HCT116 (cell line): Measurements from ENCODE around the gene PRKAG3. TPM values are rescaled to one million over a fixed set of nuclear protein-coding genes. Genes with fewer than 3 reads are reported as not detected.

Source experiments
- ATAC-seq: fragments of 200-7000 bp; cut with Tn5 transposase; 2 replicates; pipeline ENCODE4 v1.9.1; 2020; ENCODE audit warnings: mild to moderate bottlenecking, moderate library complexity
- BruUV-seq: library from RNA; stranded (reverse); fragments of 400-500 nt; replicated peaks from 2 replicates; lab custom pipeline; 2021; lab: Mats Ljungman, UMichigan
- CTCF ChIA-PET: fragments of 300-600 bp; sonication (Branson Sonifier 250); formaldehyde crosslinking; loops from one replicate; lab custom pipeline; 2021; ENCODE audit warnings: antibody characterized with exemption; lab: Charles Lee
- POLR2A ChIA-PET: fragments of 300-600, 350-600 bp; sonication (Branson Sonifier 250); formaldehyde crosslinking; loops from one replicate; lab custom pipeline; 2021; ENCODE audit warnings: antibody characterized with exemption; lab: Charles Lee
- RAD21 ChIA-PET, 2 experiments: fragments of 300-600 bp; sonication (Branson Sonifier 250); formaldehyde crosslinking; loops; one replicate each; lab custom pipeline; 2023; ENCODE audit warnings: low total read pairs in 2 of 2; ENCODE audit not compliant: uncharacterized antibody in 2 of 2, unreplicated experiment in 2 of 2, low non-redundant PET in 1 of 2; lab: Charles Lee
- DNase-seq: peaks from one replicate; pipeline ENCODE4 v3.0.0-alpha.2; 2010; ENCODE audit warnings: low read depth, low spot score
- H2AFZ ChIP-seq: fragments of 200-600 bp; shearing (Covaris generic), sonication (generic); 2 replicates; pipeline ENCODE4 v1.6.1; 2017; ENCODE audit warnings: low read depth, mixed run types, mixed read lengths, antibody characterized with exemption, low read length; ENCODE audit not compliant: poor library complexity, severe bottlenecking
- H3K27ac ChIP-seq: 2 replicates; pipeline ENCODE4 v1.5.1; 2012; ENCODE audit warnings: low read depth, low read length
- H3K27me3 ChIP-seq: fragments of 200-600 bp; sonication (generic); 2 replicates; pipeline ENCODE4 v1.6.1; 2016; ENCODE audit warnings: mixed run types, low read length, mixed read lengths; ENCODE audit not compliant: insufficient read depth
- H3K36me3 ChIP-seq, 2 experiments: fragments of 200-500 bp in 1 of 2; fragments of 200-600 bp in 1 of 2; sonication (Bioruptor generic) in 1 of 2; sonication (generic) in 1 of 2; 2 replicates each; pipeline versions ENCODE4 v1.5.1 to v1.6.1; 2014 to 2016; ENCODE audit warnings: low read length in 2 of 2, inconsistent platforms in 1 of 2, mixed read lengths in 1 of 2, mixed run types in 1 of 2; ENCODE audit not compliant: insufficient read depth in 2 of 2, control insufficient read depth in 1 of 2
- H3K4me1 ChIP-seq, 2 experiments: fragments of 200-600 bp in 1 of 2; sonication (generic) in 1 of 2; 2 replicates each; pipeline versions ENCODE4 v1.5.1 to v1.6.1; 2012 to 2017; ENCODE audit warnings: low read length in 2 of 2, inconsistent platforms in 1 of 2, mild to moderate bottlenecking in 1 of 2, mixed read lengths in 1 of 2, mixed run types in 1 of 2, moderate library complexity in 1 of 2; ENCODE audit not compliant: insufficient read depth in 2 of 2, control insufficient read depth in 1 of 2
- H3K4me2 ChIP-seq: fragments of 200-600 bp; sonication (generic); 2 replicates; pipeline ENCODE4 v1.6.1; 2017; ENCODE audit warnings: mixed run types, low read length, mixed read lengths
- H3K4me3 ChIP-seq, 2 experiments: fragments of 200-600 bp in 1 of 2; sonication (generic) in 1 of 2; replicated peaks in 1 of 2; 2 replicates each; pipeline ENCODE4 v1.5.1; 2011 to 2016; ENCODE audit warnings: low read length in 2 of 2, control low read depth in 1 of 2, low read depth in 1 of 2, mild to moderate bottlenecking in 1 of 2, mixed read lengths in 1 of 2, mixed run types in 1 of 2
- H3K79me2 ChIP-seq: fragments of 200-600 bp; sonication (generic); 2 replicates; pipeline ENCODE4 v1.6.1; 2017; ENCODE audit warnings: mild to moderate bottlenecking, mixed run types, low read length, moderate library complexity, mixed read lengths; ENCODE audit not compliant: insufficient read depth
- H3K9ac ChIP-seq: fragments of 200-600 bp; sonication (generic); 2 replicates; pipeline ENCODE4 v1.6.1; 2016; ENCODE audit warnings: low read length, mixed read lengths
- H3K9me2 ChIP-seq: fragments of 200-600 bp; sonication (generic), shearing (Covaris generic); 2 replicates; pipeline ENCODE4 v1.6.1; 2017; ENCODE audit warnings: mixed run types, mild to moderate bottlenecking, moderate library complexity; ENCODE audit not compliant: insufficient read depth
- H3K9me3 ChIP-seq, 2 experiments: fragments of 200-500 bp in 1 of 2; fragments of 200-600 bp in 1 of 2; sonication (Bioruptor generic) in 1 of 2; sonication (generic) in 1 of 2; 2 replicates each; pipeline ENCODE4 v1.6.1; 2014 to 2017; ENCODE audit warnings: low read length in 2 of 2, mixed read lengths in 2 of 2, inconsistent platforms in 1 of 2, low read depth in 1 of 2, mild to moderate bottlenecking in 1 of 2, mixed run types in 1 of 2, moderate library complexity in 1 of 2; ENCODE audit not compliant: control insufficient read depth in 1 of 2, insufficient read depth in 1 of 2
- H4K20me1 ChIP-seq: fragments of 200-600 bp; sonication (generic), shearing (Covaris generic); 2 replicates; pipeline ENCODE4 v1.6.1; 2017; ENCODE audit warnings: mixed run types, mild to moderate bottlenecking, moderate library complexity; ENCODE audit not compliant: insufficient read depth
- ATF3 ChIP-seq: IDR thresholded peaks from 2 replicates; pipeline ENCODE4 v1.6.1; 2012
- CEBPB ChIP-seq: IDR thresholded peaks from 2 replicates; pipeline ENCODE4 v1.6.1; 2012; ENCODE audit warnings: low read depth
- ELF1 ChIP-seq: IDR thresholded peaks from 2 replicates; pipeline ENCODE4 v1.6.1; 2012; ENCODE audit warnings: low read depth, borderline replicate concordance
- EZH2 ChIP-seq: fragments of 200-600 bp; sonication (generic); IDR thresholded peaks from 2 replicates; pipeline ENCODE4 v1.6.1; 2017; ENCODE audit warnings: antibody characterized with exemption, mixed run types
- EZH2phosphoT487 ChIP-seq: fragments of 200-600 bp; IDR thresholded peaks from 2 replicates; pipeline ENCODE4 v1.6.1; 2018; ENCODE audit warnings: antibody characterized with exemption, borderline replicate concordance
- FOSL1 ChIP-seq: IDR thresholded peaks from 2 replicates; pipeline ENCODE4 v1.6.1; 2012; ENCODE audit warnings: low read depth
- POLR2A ChIP-seq: IDR thresholded peaks from 2 replicates; pipeline ENCODE4 v1.7.0; 2011; ENCODE audit warnings: borderline replicate concordance; ENCODE audit not compliant: insufficient read depth, insufficient read length; ENCODE audit errors: extremely low read depth
- POLR2AphosphoS5 ChIP-seq: IDR thresholded peaks from 2 replicates; pipeline ENCODE4 v1.6.1; 2011; ENCODE audit warnings: mild to moderate bottlenecking, low read depth, low read length, moderate library complexity
- RAD21 ChIP-seq: IDR thresholded peaks from 2 replicates; pipeline ENCODE4 v1.6.1; 2012; ENCODE audit warnings: low read depth, mild to moderate bottlenecking
- SP1 ChIP-seq: IDR thresholded peaks from 2 replicates; pipeline ENCODE4 v1.6.1; 2012; ENCODE audit warnings: low read depth
- SRF ChIP-seq: IDR thresholded peaks from 2 replicates; pipeline ENCODE4 v1.6.1; 2012; ENCODE audit warnings: low read depth
- TCF7L2 ChIP-seq: IDR thresholded peaks from 2 replicates; pipeline ENCODE4 v1.7.0; 2011; ENCODE audit warnings: borderline replicate concordance, inconsistent platforms; ENCODE audit not compliant: insufficient read depth, insufficient read length; ENCODE audit errors: extremely low read depth
- ZBTB33 ChIP-seq: IDR thresholded peaks from 2 replicates; pipeline ENCODE4 v1.6.1; 2011; ENCODE audit warnings: mild to moderate bottlenecking, low read length, moderate library complexity; ENCODE audit not compliant: insufficient replicate concordance; ENCODE audit errors: extremely low read depth
- ZFX ChIP-seq: fragments of 450-650 bp; IDR thresholded peaks from 2 replicates; pipeline ENCODE4 v1.6.1; 2017
- ZNF274 ChIP-seq: fragments of 200-500 bp; sonication (Bioruptor generic); IDR thresholded peaks from 2 replicates; pipeline ENCODE4 v1.6.1; 2014; ENCODE audit warnings: mild to moderate bottlenecking, low read depth, low read length, inconsistent platforms
- intact Hi-C: fragments of 100-400 bp; cut with micrococcal nuclease; formaldehyde crosslinking; loops from 2 replicates; pipeline ENCODE4 v1.10.0; 2022
- total RNA-seq: library from RNA; stranded (reverse); gene quantifications from one replicate; pipeline ENCODE4 v1.2.1, GENCODE V29; 2021; ENCODE audit not compliant: unreplicated experiment
- TF ChIP-seq, protein P1 (sequence below), 3 experiments: fragments of 200-600 bp in 1 of 3; sonication (generic) in 1 of 3; IDR thresholded peaks in 2 of 3; conservative IDR thresholded peaks in 1 of 3; 2 replicates each; pipeline ENCODE4 v1.5.1; 2012 to 2017; ENCODE audit warnings: low read depth in 2 of 3, low read length in 2 of 3, antibody characterized with exemption in 1 of 3, borderline replicate concordance in 1 of 3, control low read depth in 1 of 3, mild to moderate bottlenecking in 1 of 3, mixed read lengths in 1 of 3, mixed run types in 1 of 3, moderate library complexity in 1 of 3; ENCODE audit not compliant: insufficient read depth in 1 of 3

The PRKAG3 gene
- total RNA-seq, 1 experiment from 2014 or later: not detected

- TF ChIP-seq, protein P1, sequence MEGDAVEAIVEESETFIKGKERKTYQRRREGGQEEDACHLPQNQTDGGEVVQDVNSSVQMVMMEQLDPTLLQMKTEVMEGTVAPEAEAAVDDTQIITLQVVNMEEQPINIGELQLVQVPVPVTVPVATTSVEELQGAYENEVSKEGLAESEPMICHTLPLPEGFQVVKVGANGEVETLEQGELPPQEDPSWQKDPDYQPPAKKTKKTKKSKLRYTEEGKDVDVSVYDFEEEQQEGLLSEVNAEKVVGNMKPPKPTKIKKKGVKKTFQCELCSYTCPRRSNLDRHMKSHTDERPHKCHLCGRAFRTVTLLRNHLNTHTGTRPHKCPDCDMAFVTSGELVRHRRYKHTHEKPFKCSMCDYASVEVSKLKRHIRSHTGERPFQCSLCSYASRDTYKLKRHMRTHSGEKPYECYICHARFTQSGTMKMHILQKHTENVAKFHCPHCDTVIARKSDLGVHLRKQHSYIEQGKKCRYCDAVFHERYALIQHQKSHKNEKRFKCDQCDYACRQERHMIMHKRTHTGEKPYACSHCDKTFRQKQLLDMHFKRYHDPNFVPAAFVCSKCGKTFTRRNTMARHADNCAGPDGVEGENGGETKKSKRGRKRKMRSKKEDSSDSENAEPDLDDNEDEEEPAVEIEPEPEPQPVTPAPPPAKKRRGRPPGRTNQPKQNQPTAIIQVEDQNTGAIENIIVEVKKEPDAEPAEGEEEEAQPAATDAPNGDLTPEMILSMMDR (IDR thresholded peaks at IDR 0.05 in 2 of 3, conservative IDR thresholded peaks at IDR 0.05 in 1 of 3; ENCODE audit: borderline replicate concordance in 1 of 3, insufficient read depth in 1 of 3, low read depth in 2 of 3, low read length in 2 of 3): no peak
- TF ChIP-seq FOSL1 (no peak), EZH2phosphoT487 (no peak), EZH2 (no peak)
Observed at GRCh38 chr2:218854860-218855259, 23.3 kb upstream of the PRKAG3 start (continued).

- ATAC-seq: peak; percentile 60
- Histone ChIP-seq H2AFZ (peak overlapping the region; percentile 42), H3K4me1 (peaks cover 31 to 53% of the 10 kb centered on the region in 2 experiments)
Observed at GRCh38 chr2:218853766-218854165, 22.2 kb upstream of the PRKAG3 start.

More at GRCh38 chr2:218853766-218854165, 22.2 kb upstream of the PRKAG3 start:
- RAD21 ChIA-PET: interaction anchor here (1.0 to 1.1 kb wide), 3 partner anchors 41 to 45 kb away, joined by 3 to 5 read pairs (median 5); no protein-coding TSS in a partner anchor
- no peaks in the 10 kb centered on the region for H4K20me1 ChIP-seq
- POLR2A ChIA-PET: interaction anchor here (2.0 kb wide), 1 partner anchor 148 kb away, joined by 8 read pairs; no protein-coding TSS in a partner anchor
- no TSS peak for BruUV-seq
- H3K9me3 ChIP-seq: no peaks in the 10 kb centered on the region
- no peaks in the 10 kb centered on the region for H3K9me2 ChIP-seq
- DNase-seq: no peak
- H3K79me2 ChIP-seq: no peaks in the 10 kb centered on the region
- no peak overlapping the region for H3K27ac ChIP-seq
- no peak for TF ChIP-seq POLR2A
- TF ChIP-seq SP1: no peak
- no peak for TF ChIP-seq ATF3
- TF ChIP-seq ZNF274: no peak
- no peak for TF ChIP-seq ZFX
- no peak for TF ChIP-seq EZH2phosphoT487
- TF ChIP-seq FOSL1: no peak
- TF ChIP-seq POLR2AphosphoS5: no peak
- no peak for TF ChIP-seq SRF
- no peak for TF ChIP-seq RAD21
- TF ChIP-seq CEBPB: no peak
- TF ChIP-seq ELF1: no peak
- no peak for TF ChIP-seq ZBTB33
- TF ChIP-seq TCF7L2: no peak
- TF ChIP-seq, all 23 proteins: peak for 0
- Histone ChIP-seq H3K36me3 (no peaks in the 10 kb centered on the region), H3K4me3 (no peak overlapping the region), H3K4me2 (peak overlapping the region; percentile 49), H3K27me3 (peaks cover 4% of the 10 kb centered on the region; the same call in 1 of the 2 replicates), H3K9ac (no peak overlapping the region)
- intact Hi-C loops: loop anchor here (1.0 to 2.0 kb wide), 5 partner anchors 45 to 301 kb away; no protein-coding TSS in a partner anchor
- CTCF ChIA-PET: interaction anchor here (0.9 to 4.3 kb wide), 9 partner anchors 10 to 301 kb away, joined by 3 to 35 read pairs (median 5); no protein-coding TSS in a partner anchor
